ENCODE measurements around the gene EML1.

EML1 gene

GRCh38 chr14:99904506-99904905 lies 111.3 kb downstream of the EML1 start:
- no peak for DNase-seq (ENCODE audit: low read depth)

DNA sequence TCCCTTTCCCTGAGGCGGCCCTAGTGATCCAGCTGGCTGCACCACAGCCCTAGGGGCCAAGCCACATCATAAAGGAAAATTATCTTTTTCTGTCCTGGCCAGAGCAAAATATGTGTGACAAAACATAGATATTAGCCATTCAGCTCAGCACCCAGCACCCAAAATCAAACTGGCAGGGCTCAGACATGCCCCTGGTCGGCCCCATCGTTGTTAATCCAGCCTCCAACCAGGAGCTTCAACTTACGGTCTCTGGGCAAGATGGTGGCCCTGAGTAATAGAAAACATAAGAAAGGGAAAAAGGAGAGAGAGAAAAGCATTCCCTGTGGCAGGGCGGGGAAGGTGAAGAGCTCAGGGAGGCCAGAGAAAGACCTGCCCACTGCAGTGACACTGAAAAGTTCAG lies 111.9 kb downstream of the EML1 start:
- DNase-seq (ENCODE audit: low read depth) = no peak

DNA sequence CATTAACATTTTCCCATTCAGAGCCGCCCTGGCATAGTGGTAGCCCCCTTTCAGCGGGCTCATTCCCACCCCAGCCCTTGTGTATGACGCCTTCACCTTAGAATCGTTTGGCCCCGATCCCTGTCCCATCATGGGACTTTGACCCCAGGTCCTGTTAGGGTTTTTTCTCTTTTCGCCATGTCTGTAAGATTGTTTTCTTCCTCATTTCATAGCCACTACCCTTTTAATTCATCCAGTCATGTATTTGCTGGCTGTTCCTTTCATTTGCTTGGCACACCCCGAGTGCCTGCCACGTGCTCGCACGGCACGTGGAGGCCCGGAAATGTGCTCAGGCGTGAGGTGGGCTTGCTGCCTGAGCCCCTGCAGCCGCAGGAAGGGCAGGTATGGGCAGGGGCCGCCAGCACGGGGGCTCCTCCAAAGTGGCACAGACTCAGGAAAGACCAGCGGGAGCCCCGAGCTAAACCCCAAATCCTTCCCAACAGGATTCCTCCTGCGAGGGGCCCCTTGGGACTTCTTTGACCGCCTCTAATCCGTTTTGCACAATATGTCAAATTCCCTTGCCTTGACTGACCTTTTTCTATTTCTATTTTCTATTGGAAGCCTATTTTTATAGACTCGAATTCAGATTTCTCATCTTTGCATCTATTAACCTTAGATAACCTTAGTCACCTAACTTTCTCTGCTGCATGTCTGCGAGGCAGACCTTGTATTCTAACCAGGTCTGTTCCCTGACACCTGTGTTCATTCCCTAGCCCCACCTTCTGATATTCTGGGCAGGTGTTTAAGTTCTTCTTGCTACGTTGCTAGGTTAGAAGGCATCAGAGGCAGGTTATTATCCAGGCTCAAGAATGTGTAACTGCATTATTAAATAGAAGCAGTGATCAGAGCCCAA lies 114.8 kb downstream of the EML1 start:
- no peak for DNase-seq (ENCODE audit: low read depth)

DNA sequence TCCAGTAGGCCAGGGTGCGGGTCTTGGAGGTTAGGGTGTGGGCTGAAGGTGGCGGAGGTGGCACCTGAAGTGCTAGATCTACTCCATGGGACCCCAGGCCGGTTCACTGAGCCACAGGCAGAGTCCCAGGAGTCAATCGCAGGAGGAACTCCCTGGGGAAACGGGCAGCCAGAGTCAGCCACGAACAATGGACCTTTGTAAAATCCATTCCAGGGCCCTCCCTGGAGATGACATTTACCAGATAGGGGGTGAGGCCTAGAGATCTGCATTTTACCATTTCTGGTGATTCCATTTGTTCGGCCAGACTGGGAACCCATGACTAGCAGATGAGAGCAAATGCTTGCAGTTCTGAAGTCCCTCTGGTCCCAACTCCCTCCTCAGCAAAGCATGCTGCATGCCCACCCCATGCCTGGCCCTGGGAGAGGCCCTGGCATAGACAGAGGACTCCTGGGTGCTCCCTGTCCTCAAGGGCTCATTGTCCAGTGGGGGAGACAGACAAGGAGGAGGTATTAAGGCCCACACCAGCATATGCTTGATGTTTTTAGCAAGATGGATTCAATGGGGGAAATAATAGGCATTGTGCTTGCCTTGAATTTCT lies 115.5 kb downstream of the EML1 start:
- DNase-seq (ENCODE audit: low read depth) = no peak

GRCh38 chr14:99909513-99910064 lies 116.4 kb downstream of the EML1 start:
- no peak for DNase-seq (ENCODE audit: low read depth)

DNA sequence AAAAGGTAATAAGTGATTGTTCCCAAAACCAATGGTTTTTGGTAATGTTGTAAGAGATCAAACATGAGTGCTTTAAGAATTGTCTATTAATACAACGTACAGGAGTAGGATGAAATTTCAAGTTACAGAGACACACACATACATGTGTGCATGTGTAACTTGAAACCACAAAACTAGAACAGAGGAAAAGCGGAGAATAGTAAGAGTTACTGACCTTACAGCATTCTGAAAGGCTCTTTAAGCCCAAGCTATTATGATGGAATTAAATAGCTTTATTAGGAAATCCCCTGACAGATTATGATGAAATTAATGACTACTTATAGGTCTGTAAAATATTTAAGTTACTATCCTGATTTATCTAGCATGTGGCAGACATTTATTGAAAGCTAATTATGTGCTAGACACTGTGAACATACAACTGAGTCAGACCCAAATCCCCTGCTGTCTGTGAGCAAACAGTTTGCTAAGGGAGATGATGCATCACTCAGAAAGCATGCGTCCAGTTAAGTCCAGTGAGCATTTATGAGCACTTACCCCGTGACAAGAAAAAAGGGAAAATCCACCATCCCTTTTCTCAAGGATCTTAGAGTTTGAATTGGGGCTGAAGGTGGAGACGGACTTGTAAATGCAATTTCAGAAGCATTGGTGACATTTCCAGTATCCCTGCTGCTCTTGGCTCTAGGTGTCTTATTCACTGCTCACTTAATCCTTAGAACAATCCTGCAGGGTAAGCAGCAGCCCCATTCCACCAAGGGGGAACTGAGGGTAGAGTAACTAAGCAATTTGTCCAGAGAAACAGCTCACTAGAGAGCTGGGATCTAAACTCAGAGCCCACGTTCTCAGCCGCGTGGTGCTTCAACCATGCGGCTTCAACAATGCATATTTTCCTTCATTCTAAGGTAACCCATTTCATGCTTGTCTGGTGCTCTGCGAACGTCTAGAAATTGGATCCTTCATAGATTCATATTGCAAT lies 117.4 kb downstream of the EML1 start:
- no peak for DNase-seq (ENCODE audit: low read depth)

DNA sequence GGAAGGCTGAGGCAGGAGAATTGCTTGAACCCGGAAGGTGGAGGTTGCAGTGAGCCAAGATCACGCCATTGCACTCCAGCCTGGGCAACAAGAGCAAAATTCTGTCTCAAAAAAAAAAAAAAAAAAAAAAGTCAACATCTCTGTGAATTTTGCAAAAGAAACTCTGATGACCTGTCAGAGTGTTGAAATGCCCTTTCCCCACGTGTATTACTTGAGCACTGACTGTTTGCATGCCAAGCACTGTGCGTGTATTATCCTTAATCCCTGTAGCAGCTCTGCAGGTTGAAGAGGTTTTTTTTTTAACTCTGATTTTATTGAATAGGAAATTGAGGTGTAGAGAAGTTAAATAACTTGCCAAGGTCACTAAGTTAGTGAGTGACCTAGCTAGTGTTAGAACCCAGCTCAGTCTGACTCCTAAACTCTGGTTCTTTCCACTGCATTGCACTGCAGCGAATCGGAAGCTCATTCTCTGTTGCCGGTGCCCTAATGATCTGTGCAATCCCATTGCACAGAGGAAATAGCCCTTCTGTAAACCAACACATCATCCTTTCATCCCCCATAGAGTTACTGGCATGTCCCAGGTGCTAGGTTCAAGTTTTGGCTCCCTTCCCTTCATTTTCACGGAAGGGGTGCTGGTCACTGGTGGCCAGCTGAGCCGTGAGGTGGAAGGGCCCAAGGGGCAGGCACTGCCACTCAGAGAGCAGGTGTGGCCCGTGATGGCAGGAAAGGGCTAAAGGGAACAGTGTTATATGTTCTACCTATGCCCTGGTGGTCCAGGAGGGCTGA lies 122.3 kb downstream of the EML1 start:
- no peak for DNase-seq (ENCODE audit: low read depth)

DNA sequence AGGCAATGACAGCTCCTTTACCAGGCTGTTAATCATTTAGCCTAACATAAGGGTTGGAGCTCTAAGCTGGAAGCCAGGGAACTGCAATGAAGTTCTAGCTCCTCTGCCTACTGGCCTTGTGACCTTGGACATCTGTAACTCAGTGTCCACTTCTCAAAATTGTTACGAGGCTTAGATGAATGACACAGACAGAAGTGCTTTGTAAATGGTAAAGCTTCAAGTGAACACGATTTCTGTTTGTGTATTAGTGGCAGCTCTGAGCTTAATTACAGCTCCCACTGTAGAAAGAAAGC lies 122.8 kb downstream of the EML1 start:
- no peak for DNase-seq (ENCODE audit: low read depth)

- no peak for DNase-seq (ENCODE audit: low read depth)
Measured at GRCh38 chr14:99918781-99919180, 125.6 kb downstream of the EML1 start.

DNA sequence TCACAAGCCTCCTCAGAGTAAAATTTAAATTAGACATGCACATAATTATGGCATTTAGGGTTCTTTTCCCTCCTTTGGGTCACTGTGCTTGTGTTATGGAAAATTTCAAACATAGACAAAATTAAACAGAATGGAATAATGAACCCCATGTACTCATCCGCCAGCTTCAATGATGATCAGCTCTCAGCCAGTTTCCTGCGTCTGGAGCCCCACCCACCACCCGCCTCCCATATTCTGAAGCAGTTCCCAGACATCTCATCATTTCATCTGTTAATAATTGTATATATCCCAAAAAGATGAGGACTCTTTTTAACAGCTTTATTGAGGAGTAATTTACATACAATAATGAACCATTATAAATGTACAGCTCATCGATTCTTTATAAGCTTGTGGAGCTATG lies 128.2 kb downstream of the EML1 start:
- no peak for DNase-seq (ENCODE audit: low read depth)

DNA sequence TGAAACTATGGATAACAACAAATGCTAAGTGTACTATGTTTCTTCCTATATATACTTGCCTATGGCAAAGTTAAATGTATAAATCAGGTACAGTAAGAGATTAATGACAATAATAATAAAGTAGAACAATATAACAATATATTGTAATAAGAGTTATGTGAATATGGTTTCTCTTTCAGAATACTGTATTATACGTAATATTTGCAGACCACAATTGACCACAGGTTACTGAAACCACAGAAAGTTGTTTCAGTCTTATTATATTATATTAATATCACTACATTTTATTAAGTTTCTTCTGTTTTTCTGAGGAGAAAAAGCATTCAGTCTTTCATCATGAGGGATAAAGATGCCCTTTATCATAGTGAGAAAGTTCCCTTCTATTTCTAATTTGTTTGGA lies 131.2 kb downstream of the EML1 start:
- no peak for DNase-seq (ENCODE audit: low read depth)

DNA sequence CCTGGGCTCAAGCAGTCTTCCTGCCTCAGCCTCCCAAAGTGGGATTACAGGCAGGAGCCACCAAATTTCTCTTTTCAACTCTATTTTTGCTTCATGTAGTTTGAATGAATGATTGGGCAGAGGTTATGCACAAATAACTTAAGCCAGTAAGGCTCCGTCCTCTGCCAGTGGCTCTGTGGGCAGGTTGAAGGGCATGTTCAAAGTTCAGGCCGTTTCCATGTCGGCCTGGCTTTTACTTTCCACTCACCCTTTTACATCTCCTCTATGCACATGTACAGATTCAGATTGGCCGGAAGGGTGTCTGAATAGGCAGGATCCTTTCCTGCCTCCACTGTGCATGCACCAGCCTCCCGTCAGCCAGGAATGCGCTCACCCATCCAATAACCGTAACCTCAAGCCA lies 132.3 kb downstream of the EML1 start:
- DNase-seq (ENCODE audit: low read depth) = no peak

- DNase-seq (ENCODE audit: low read depth) = no peak
Measured at GRCh38 chr14:99928963-99929362, 135.8 kb downstream of the EML1 start.

DNA sequence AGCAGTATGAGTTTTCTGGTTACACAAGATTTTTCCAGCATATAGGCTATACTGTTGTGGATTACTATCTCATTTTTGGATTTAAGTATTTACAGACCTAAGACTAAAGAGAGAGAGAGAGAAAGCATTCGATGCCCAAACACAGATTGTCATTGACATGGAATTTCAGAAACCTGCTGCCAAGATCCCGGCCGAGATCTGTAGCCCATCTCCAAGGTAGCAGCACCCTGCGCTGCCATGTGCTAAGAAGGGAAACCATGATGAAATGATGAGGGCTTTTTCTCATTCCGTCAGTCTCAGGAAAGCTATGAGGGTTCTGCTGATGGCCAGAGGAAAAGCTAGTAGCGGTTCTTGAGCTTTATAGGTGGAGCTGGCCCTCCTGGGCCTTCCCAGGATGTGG lies 136.4 kb downstream of the EML1 start:
- no peak for DNase-seq (ENCODE audit: low read depth)

DNA sequence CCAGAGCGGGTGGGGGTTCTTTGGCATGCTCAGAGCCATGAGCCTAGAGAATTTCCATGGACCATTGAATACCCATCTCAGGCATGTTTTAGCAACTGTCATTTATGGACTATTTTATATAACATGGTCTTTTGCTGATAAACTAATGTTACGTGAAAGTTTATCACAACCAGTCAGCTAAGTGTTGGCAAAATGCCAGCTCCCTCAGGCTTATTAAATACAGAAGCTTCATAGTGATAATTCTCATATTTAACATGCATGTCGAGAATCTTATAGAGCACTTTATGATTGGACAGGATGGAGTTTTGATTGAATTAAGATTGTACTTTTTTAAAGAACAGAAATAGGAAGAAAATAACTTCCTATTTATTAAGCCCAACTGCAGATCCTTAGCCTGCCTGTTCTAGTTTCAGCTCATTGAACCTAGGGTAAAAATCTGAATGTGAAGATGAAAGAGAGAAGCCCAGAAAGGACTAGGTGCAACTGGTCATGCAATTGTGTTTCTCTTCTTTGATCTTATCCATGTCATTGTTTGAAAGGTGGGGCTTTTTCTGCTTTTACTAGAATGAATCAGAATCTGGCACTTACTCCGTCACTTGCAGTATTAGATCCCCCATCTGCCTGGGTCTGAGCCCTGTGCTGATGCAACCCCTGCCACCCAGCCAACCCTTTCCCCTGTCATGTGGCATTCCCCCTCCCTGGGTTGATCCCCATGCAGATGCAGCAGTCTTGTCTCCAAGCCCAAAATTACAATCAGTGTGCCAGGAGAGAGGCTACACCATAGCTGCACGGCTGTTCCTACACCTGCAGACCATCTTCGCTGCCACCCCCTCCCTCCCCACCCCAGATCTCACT lies 137.4 kb downstream of the EML1 start:
- DNase-seq (ENCODE audit: low read depth) = no peak

GRCh38 chr14:99931308-99931707 lies 138.1 kb downstream of the EML1 start:
- DNase-seq (ENCODE audit: low read depth) = no peak

DNA sequence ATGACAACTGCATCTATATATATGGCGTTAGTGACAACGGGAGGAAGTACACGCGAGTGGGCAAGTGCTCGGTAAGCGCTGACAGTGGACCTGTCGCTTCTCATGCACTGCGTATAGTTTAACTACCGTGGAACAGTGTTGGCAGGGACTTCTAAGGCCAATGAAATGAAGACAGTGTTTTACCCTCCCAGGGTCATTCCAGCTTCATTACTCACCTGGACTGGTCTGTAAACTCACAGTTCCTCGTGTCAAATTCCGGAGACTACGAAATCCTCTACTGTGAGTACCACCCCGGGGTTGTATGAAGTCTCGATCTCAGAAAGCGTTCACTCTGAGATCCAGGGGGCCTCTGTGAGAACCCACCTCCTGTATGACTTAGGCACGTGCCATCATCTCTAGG lies 142.8 kb downstream of the EML1 start:
- no peak for DNase-seq (ENCODE audit: low read depth)

- DNase-seq (ENCODE audit: low read depth) = no peak
Measured at GRCh38 chr14:99936738-99937474, 143.7 kb downstream of the EML1 start.

GRCh38 chr14:99937475-99938244 lies 144.4 kb downstream of the EML1 start:
- no peak for DNase-seq (ENCODE audit: low read depth)

All from CMK (cell line).